Upper lobe of left lung (tissue), 6 donors: ENCODE results near the gene ASTN2. TPM values are rescaled to one million over a fixed set of nuclear protein-coding genes. Genes with fewer than 3 reads are reported as not detected.

Source experiments
- ATAC-seq, 2 donors: fragments of 200-7000 bp; cut with Tn5 transposase; one replicate each; pipeline ENCODE4 v1.9.1; 2022; ENCODE audit warnings: mild to moderate bottlenecking in 2 of 2, moderate library complexity in 2 of 2; ENCODE audit not compliant: low FRiP score in 2 of 2
- DNase-seq, 2 donors: peaks; one replicate each; pipeline ENCODE4 v3.0.0-alpha.2; 2019 to 2020
- H3K27ac ChIP-seq, 4 donors: fragments of 200-600 bp; sonication (generic); one replicate each; pipeline ENCODE4 v1.5.1; 2016 to 2019
- H3K27me3 ChIP-seq, 4 donors: fragments of 200-600 bp; sonication (generic); one replicate each; pipeline ENCODE4 v1.5.1; 2017 to 2019
- H3K36me3 ChIP-seq, 4 donors: fragments of 200-600 bp; sonication (generic); one replicate each; pipeline ENCODE4 v1.5.1; 2016 to 2019
- H3K4me1 ChIP-seq, 4 donors: fragments of 200-600 bp; sonication (generic); one replicate each; pipeline ENCODE4 v1.5.1; 2018 to 2019
- H3K4me3 ChIP-seq, 4 donors: fragments of 200-600 bp; sonication (generic); one replicate each; pipeline ENCODE4 v1.5.1; 2017 to 2019; ENCODE audit warnings: mild to moderate bottlenecking in 2 of 4, moderate library complexity in 1 of 4
- H3K9me3 ChIP-seq, 4 donors: fragments of 200-600 bp; sonication (generic); one replicate each; pipeline ENCODE4 v1.5.1; 2018 to 2019
- CTCF ChIP-seq, 6 experiments: fragments of 450-650 bp in 4 of 6; fragments of 200-600 bp in 2 of 6; sonication (generic) in 2 of 6; IDR thresholded peaks; one replicate each; pipeline ENCODE4 v1.5.1; 2016 to 2019; ENCODE audit warnings: antibody characterized with exemption in 6 of 6
- EP300 ChIP-seq, 4 donors: sonication (generic); formaldehyde crosslinking; IDR thresholded peaks; one replicate each; pipeline ENCODE4 v1.5.1; 2017; ENCODE audit warnings: antibody characterized with exemption in 4 of 4, control low read depth in 2 of 4
- POLR2A ChIP-seq, 4 donors: fragments of 450-650 bp; IDR thresholded peaks; one replicate each; pipeline ENCODE4 v1.5.1; 2016 to 2017; ENCODE audit warnings: antibody characterized with exemption in 4 of 4, mild to moderate bottlenecking in 2 of 4
- POLR2AphosphoS5 ChIP-seq, 2 donors: sonication (generic); formaldehyde crosslinking; IDR thresholded peaks; one replicate each; pipeline ENCODE4 v1.5.1; 2017; ENCODE audit warnings: antibody characterized with exemption in 2 of 2
- WGBS, 2 donors: methylation state at CpG; one replicate each; pipeline ENCODE4 v1.1.5; 2017 to 2018; 5-methylcytosine and 5-hydroxymethylcytosine counted together
- total RNA-seq, 6 donors: library from RNA; depleted of rRNA in 4 of 6; stranded (reverse); fragments of >200 nt in 4 of 6; gene quantifications; one replicate each; pipeline versions ENCODE4 v1.1.0 to v1.2.1, GENCODE V29; 2016 to 2021
- donor health status: DM: no; HTN: no; CAD: no; lungs with moderate emphysema.
- donor health status: DM: no; HTN: yes; CAD: no; lungs with severe emphysema.

ASTN2 gene
- total RNA-seq, 6 donors from 2014 or later, result 2.0 to 7.5 (median 3.4) TPM

- WGBS, 2 donors, result 55 to 64% methylated on average over 4 of the region's 4 CpGs
- peak in 1 of 2 donors; percentile 68 for DNase-seq
- Histone ChIP-seq H3K4me3 (no peak overlapping the region), H3K9me3 (no peaks in the 10 kb centered on the region), H3K27me3 (no peaks in the 10 kb centered on the region), H3K4me1 (no peaks in the 10 kb centered on the region), H3K36me3 (no peaks in the 10 kb centered on the region), H3K27ac (no peak overlapping the region)
- ATAC-seq, result peak in 1 of 2 donors; percentile 50
- no peak for TF ChIP-seq CTCF (IDR thresholded peaks at IDR 0.05)
- TF ChIP-seq POLR2A (IDR thresholded peaks at IDR 0.05), result no peak
- TF ChIP-seq POLR2AphosphoS5 (IDR thresholded peaks at IDR 0.05), result no peak
- TF ChIP-seq EP300 (IDR thresholded peaks at IDR 0.05), result no peak
Measured at GRCh38 chr9:116855881-116856662, 558.8 kb downstream of the ASTN2 start.

GRCh38 chr9:116849721-116850120 lies 565.1 kb downstream of the ASTN2 start:
- no peak overlapping the region for H3K27ac ChIP-seq
- 69 to 79% methylated on average over 3 of the region's 3 CpGs for WGBS, 2 donors
- DNase-seq (no peak), ATAC-seq (no peak)
- H3K4me3 ChIP-seq, result no peak overlapping the region
- TF ChIP-seq EP300 (IDR thresholded peaks at IDR 0.05) (no peak), POLR2A (IDR thresholded peaks at IDR 0.05) (no peak), POLR2AphosphoS5 (IDR thresholded peaks at IDR 0.05) (no peak), CTCF (IDR thresholded peaks at IDR 0.05) (no peak)
- no peaks in the 10 kb centered on the region for H3K36me3 ChIP-seq
- no peaks in the 10 kb centered on the region for H3K4me1 ChIP-seq
- no peaks in the 10 kb centered on the region for H3K27me3 ChIP-seq
- H3K9me3 ChIP-seq, result no peaks in the 10 kb centered on the region

GRCh38 chr9:116844621-116845020 lies 570.2 kb downstream of the ASTN2 start:
- no peaks in the 10 kb centered on the region for H3K36me3 ChIP-seq
- no peaks in the 10 kb centered on the region for H3K9me3 ChIP-seq
- no peak overlapping the region for H3K4me3 ChIP-seq
- no peak for ATAC-seq
- no peaks in the 10 kb centered on the region for H3K4me1 ChIP-seq
- H3K27me3 ChIP-seq, result no peaks in the 10 kb centered on the region
- no peak overlapping the region for H3K27ac ChIP-seq
- no peak for DNase-seq
- TF ChIP-seq POLR2A (IDR thresholded peaks at IDR 0.05) (no peak), EP300 (IDR thresholded peaks at IDR 0.05) (no peak), CTCF (IDR thresholded peaks at IDR 0.05) (no peak), POLR2AphosphoS5 (IDR thresholded peaks at IDR 0.05) (no peak)

GRCh38 chr9:116843863-116844620 lies 570.8 kb downstream of the ASTN2 start:
- 41 to 45% methylated on average over 7 of the region's 7 CpGs for WGBS, 2 donors
- Histone ChIP-seq H3K9me3 (no peaks in the 10 kb centered on the region), H3K27me3 (no peaks in the 10 kb centered on the region), H3K36me3 (no peaks in the 10 kb centered on the region), H3K4me3 (no peak overlapping the region), H3K4me1 (no peaks in the 10 kb centered on the region), H3K27ac (no peak overlapping the region)
- ATAC-seq (no peak), DNase-seq (no peak)
- no peak for TF ChIP-seq POLR2AphosphoS5 (IDR thresholded peaks at IDR 0.05)
- TF ChIP-seq POLR2A (IDR thresholded peaks at IDR 0.05), result no peak
- no peak for TF ChIP-seq CTCF (IDR thresholded peaks at IDR 0.05)
- TF ChIP-seq EP300 (IDR thresholded peaks at IDR 0.05), result no peak
